GM10248 (cell line): ENCODE data around the gene MCF2L.

Experiments used
- CTCF ChIA-PET: fragments of 300-600 bp; sonication (Branson Sonifier 250); formaldehyde crosslinking; extraction: SDS; loops from one replicate; lab custom pipeline; 2021; ENCODE audit warnings: antibody characterized with exemption; lab: Yijun Ruan, JAX
- POLR2A ChIA-PET: fragments of 350-650 bp; sonication (Branson Sonifier 250); formaldehyde crosslinking; extraction: SDS; loops from one replicate; lab custom pipeline; 2020; ENCODE audit warnings: antibody characterized with exemption; lab: Yijun Ruan, JAX
- DNase-seq: peaks from one replicate; pipeline ENCODE4 v3.0.0; 2012; ENCODE audit errors: extremely low spot score
- TF ChIP-seq, protein P1 (sequence below): IDR thresholded peaks from 2 replicates; pipeline ENCODE4 v1.5.1; 2012; ENCODE audit warnings: mild to moderate bottlenecking, low read depth; ENCODE audit errors: extremely low read depth, missing control alignments, control extremely low read depth

Gene MCF2L

DNA sequence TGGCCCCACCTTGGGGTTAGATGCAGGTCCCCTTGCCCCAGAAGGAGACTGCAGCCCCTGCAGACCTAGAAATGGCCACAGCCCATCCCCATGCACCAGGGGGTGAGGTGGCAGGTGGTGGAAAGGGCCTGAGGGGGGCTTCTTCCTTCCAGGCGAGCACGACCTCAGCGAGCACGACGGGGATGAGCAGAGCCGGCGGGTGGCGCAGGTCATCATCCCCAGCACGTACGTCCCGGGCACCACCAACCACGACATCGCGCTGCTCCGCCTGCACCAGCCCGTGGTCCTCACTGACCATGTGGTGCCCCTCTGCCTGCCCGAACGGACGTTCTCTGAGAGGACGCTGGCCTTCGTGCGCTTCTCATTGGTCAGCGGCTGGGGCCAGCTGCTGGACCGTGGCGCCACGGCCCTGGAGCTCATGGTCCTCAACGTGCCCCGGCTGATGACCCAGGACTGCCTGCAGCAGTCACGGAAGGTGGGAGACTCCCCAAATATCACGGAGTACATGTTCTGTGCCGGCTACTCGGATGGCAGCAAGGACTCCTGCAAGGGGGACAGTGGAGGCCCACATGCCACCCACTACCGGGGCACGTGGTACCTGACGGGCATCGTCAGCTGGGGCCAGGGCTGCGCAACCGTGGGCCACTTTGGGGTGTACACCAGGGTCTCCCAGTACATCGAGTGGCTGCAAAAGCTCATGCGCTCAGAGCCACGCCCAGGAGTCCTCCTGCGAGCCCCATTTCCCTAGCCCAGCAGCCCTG is 149.4 kb downstream of the MCF2L start:
- ChIA-PET POLR2A (no interaction called here), CTCF (no interaction called here)
- no peak for DNase-seq
- TF ChIP-seq, protein P1, sequence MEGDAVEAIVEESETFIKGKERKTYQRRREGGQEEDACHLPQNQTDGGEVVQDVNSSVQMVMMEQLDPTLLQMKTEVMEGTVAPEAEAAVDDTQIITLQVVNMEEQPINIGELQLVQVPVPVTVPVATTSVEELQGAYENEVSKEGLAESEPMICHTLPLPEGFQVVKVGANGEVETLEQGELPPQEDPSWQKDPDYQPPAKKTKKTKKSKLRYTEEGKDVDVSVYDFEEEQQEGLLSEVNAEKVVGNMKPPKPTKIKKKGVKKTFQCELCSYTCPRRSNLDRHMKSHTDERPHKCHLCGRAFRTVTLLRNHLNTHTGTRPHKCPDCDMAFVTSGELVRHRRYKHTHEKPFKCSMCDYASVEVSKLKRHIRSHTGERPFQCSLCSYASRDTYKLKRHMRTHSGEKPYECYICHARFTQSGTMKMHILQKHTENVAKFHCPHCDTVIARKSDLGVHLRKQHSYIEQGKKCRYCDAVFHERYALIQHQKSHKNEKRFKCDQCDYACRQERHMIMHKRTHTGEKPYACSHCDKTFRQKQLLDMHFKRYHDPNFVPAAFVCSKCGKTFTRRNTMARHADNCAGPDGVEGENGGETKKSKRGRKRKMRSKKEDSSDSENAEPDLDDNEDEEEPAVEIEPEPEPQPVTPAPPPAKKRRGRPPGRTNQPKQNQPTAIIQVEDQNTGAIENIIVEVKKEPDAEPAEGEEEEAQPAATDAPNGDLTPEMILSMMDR, result no peak

DNA sequence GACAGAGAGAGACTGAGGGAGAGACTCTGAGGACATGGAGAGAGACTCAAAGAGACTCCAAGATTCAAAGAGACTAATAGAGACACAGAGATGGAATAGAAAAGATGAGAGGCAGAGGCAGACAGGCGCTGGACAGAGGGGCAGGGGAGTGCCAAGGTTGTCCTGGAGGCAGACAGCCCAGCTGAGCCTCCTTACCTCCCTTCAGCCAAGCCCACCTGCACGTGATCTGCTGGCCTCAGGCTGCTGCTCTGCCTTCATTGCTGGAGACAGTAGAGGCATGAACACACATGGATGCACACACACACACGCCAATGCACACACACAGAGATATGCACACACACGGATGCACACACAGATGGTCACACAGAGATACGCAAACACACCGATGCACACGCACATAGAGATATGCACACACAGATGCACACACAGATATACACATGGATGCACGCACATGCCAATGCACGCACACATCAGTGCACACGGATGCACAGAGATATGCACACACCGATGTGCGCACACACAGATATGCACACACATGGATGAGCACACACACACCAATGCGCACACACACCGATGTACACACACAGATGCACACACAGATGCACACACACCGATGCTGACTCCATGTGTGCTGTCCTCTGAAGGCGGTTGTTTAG is 150.3 kb downstream of the MCF2L start:
- POLR2A ChIA-PET, result no interaction called here
- TF ChIP-seq, protein P1, result no peak
- CTCF ChIA-PET, result no interaction called here
- DNase-seq, result no peak

DNA sequence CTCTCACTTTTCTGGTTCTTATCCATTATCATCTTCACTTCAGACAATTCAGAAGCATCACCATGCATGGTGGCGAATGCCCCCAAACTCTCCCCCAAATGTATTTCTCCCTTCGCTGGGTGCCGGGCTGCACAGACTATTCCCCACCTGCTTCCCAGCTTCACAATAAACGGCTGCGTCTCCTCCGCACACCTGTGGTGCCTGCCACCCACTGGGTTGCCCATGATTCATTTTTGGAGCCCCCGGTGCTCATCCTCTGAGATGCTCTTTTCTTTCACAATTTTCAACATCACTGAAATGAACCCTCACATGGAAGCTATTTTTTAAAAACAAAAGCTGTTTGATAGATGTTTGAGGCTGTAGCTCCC is 150.8 kb downstream of the MCF2L start:
- POLR2A ChIA-PET, result no interaction called here
- CTCF ChIA-PET, result interaction anchor here (1.4 kb wide), 1 partner anchor 12 kb away, joined by 3 read pairs; no protein-coding TSS in a partner anchor
- no peak for DNase-seq
- TF ChIP-seq, protein P1, result no peak

GRCh38 chr13:113120300-113121182 is 151.5 kb downstream of the MCF2L start:
- ChIA-PET POLR2A (no interaction called here), CTCF (interaction anchor here (1.4 kb wide), 1 partner anchor 11 kb away, joined by 3 read pairs; no protein-coding TSS in a partner anchor)
- TF ChIP-seq, protein P1, result no peak
- no peak for DNase-seq

- CTCF ChIA-PET, result interaction anchor here (1.4 kb wide), 1 partner anchor 11 kb away, joined by 3 read pairs; no protein-coding TSS in a partner anchor
- POLR2A ChIA-PET, result no interaction called here
Measured at GRCh38 chr13:113121183-113121927, 152.3 kb downstream of the MCF2L start.

More at GRCh38 chr13:113121183-113121927, 152.3 kb downstream of the MCF2L start:
- TF ChIP-seq, protein P1, result no peak
- DNase-seq, result no peak
